Calu3 (cell line): ENCODE results near the gene FARSA. TPM values are rescaled to one million over a fixed set of nuclear protein-coding genes. Genes with fewer than 3 reads are reported as not detected.
A peak's percentile ranks its signal among the peaks of the same experiment; 100 is the strongest.
"Not testable (repeated sequence)": the region's sequence is repeated elsewhere in the genome, so short reads cannot be mapped to it uniquely, and the experiment has no call there.

ENCODE experiments used
- BruUV-seq: library from RNA; stranded (reverse); fragments of 400-500 nt; replicated peaks from 2 replicates; lab custom pipeline; 2021; lab: Mats Ljungman, UMichigan
- CTCF ChIA-PET: fragments of 300-600 bp; sonication (Branson Sonifier 250); formaldehyde crosslinking; loops from one replicate; lab custom pipeline; 2022; ENCODE audit warnings: antibody characterized with exemption; lab: Charles Lee
- DNase-seq: peaks from one replicate; pipeline ENCODE4 v3.0.0; 2022
- H3K27ac Mint-ChIP-seq: one replicate; pipeline ENCODE4 v1.8.0; 2022; ENCODE audit warnings: mixed read lengths; ENCODE audit not compliant: unreplicated experiment
- H3K27me3 Mint-ChIP-seq: one replicate; pipeline ENCODE4 v1.8.0; 2022; ENCODE audit warnings: mixed read lengths; ENCODE audit not compliant: unreplicated experiment
- H3K36me3 Mint-ChIP-seq: one replicate; pipeline ENCODE4 v1.8.0; 2022; ENCODE audit warnings: mild to moderate bottlenecking, moderate library complexity, mixed read lengths; ENCODE audit not compliant: insufficient read depth, unreplicated experiment
- H3K4me1 Mint-ChIP-seq: one replicate; pipeline ENCODE4 v1.8.0; 2022; ENCODE audit warnings: mild to moderate bottlenecking, low read depth, mixed read lengths; ENCODE audit not compliant: unreplicated experiment
- H3K4me3 Mint-ChIP-seq: one replicate; pipeline ENCODE4 v1.8.0; 2022; ENCODE audit warnings: mild to moderate bottlenecking, low read depth, moderate library complexity, mixed read lengths; ENCODE audit not compliant: unreplicated experiment
- H3K9me3 Mint-ChIP-seq: one replicate; pipeline ENCODE4 v1.8.0; 2022; ENCODE audit warnings: low read depth, mixed read lengths; ENCODE audit not compliant: unreplicated experiment
- intact Hi-C: fragments of 100-400 bp; cut with micrococcal nuclease; formaldehyde crosslinking; loops from one replicate; pipeline ENCODE4 v1.10.0; 2022; ENCODE audit not compliant: unreplicated experiment
- total RNA-seq: library from RNA; stranded (reverse); gene quantifications from 2 replicates; pipeline ENCODE4 v1.2.3, GENCODE V29; 2022
- TF ChIP-seq, protein P1 (sequence below): fragments of 200-600 bp; IDR thresholded peaks from one replicate; pipeline ENCODE4 v1.8.0; 2022; ENCODE audit warnings: antibody characterized with exemption; ENCODE audit not compliant: unreplicated experiment

The FARSA gene
- total RNA-seq, 1 experiment from 2014 or later: 72.8 TPM

DNA sequence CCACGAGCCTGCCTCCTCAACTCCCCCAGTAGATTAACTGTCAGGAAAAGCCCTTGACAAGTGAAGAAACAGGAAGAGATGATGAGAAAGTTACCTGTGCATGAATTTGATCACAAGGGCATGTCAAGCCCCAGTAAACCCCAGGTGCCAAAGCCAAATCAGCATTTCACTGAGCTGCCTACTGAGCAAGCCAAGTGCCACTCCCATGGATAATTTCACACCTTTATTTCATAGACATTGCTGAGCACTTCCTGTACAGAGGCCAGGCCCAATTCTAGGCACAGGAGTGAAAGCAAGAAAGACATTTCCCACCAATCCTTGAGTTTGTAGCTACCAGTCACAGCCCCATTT, 21.1 kb upstream of the FARSA start:
- Mint-ChIP-seq H3K36me3 (peaks cover 68% of the 10 kb centered on the region), H3K4me3 (no peak overlapping the region), H3K27ac (peak overlapping the region; percentile 57), H3K9me3 (no peaks in the 10 kb centered on the region), H3K4me1 (peaks cover 22% of the 10 kb centered on the region), H3K27me3 (no peaks in the 10 kb centered on the region)
- TF ChIP-seq, protein P1, sequence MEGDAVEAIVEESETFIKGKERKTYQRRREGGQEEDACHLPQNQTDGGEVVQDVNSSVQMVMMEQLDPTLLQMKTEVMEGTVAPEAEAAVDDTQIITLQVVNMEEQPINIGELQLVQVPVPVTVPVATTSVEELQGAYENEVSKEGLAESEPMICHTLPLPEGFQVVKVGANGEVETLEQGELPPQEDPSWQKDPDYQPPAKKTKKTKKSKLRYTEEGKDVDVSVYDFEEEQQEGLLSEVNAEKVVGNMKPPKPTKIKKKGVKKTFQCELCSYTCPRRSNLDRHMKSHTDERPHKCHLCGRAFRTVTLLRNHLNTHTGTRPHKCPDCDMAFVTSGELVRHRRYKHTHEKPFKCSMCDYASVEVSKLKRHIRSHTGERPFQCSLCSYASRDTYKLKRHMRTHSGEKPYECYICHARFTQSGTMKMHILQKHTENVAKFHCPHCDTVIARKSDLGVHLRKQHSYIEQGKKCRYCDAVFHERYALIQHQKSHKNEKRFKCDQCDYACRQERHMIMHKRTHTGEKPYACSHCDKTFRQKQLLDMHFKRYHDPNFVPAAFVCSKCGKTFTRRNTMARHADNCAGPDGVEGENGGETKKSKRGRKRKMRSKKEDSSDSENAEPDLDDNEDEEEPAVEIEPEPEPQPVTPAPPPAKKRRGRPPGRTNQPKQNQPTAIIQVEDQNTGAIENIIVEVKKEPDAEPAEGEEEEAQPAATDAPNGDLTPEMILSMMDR: no peak
- BruUV-seq: no TSS peak
- CTCF ChIA-PET: no interaction called here
- DNase-seq: no peak
- intact Hi-C loops: no loop called here

DNA sequence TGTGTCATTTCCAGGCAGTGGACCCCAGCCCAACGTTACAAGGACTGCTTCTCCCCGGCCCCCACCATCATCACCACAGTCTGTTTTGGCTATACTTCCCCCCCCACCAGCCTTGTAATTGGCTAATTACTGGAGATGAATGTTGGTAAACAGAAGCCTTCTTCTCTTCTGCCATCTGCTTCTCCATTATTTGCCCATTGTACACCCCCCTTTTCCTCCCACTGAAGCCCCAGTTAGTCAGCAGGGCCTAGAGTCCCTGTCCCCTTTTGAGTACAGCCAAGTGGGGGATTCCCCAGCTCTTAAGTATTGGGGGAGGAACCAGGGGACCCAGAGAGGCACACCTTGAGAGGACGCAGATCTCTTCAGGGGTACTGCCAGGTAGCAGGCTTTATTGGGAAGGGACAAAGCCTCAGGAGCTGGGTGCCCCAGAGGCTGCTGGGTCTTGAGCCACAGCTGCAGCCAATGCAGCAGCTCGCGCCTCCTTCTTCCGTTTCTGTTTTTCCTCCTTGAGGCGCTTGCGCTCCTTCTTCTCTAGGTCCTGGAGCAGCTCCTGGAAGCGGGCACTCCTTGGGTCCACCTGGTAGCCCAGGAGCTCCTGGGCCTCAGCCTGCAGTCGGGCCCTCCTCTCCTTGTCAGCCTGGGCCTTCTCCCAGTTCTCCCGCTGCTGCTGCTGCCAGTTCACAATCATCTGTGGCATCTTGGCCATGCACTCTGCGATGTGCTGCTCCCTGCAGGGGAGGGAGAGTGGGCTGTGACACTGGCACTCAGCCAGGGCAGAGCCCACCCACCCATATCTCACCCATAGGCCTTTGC, 20.5 kb upstream of the FARSA start:
- intact Hi-C loops: no loop called here
- Mint-ChIP-seq H3K9me3 (no peaks in the 10 kb centered on the region), H3K27me3 (no peaks in the 10 kb centered on the region), H3K27ac (peak overlapping the region; percentile 57), H3K4me1 (peaks cover 22% of the 10 kb centered on the region), H3K4me3 (no peak overlapping the region), H3K36me3 (peaks cover 72% of the 10 kb centered on the region)
- BruUV-seq: no TSS peak
- no peak for DNase-seq
- TF ChIP-seq, protein P1: no peak
- CTCF ChIA-PET: no interaction called here

DNA sequence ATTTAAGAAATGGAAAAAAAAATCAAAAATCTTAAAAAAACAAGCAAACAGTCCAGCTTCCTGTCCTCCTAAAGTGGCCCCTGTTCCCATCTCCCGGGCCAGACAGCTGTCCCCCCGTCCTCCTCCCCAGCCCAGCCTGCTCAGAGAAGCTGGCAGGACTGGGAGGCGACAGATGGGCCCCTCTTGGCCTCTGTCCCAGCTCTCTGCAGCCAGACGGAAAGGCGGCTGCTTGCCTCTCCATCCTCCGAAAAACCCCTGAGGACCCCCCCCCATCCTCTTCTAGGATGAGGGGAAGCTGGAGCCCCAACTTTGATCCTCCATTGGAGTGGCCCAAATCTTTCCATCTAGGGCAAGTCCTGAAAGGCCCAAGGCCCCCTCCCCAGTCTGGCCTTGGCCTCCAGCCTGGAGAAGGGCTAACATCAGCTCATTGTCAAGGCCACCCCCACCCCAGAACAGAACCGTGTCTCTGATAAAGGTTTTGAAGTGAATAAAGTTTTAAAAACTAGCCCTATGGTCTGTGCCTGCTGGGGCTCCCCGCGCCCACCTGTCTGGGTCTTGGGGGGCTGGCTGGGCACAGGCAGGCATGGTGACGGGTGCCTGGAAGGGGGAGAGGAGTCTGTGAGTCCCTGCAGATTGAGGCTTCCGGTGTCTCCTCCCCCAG, 19.8 kb upstream of the FARSA start:
- peaks cover 22% of the 10 kb centered on the region for H3K4me1 Mint-ChIP-seq
- H3K4me3 Mint-ChIP-seq: no peak overlapping the region
- CTCF ChIA-PET: no interaction called here
- no peaks in the 10 kb centered on the region for H3K27me3 Mint-ChIP-seq
- TF ChIP-seq, protein P1: no peak
- DNase-seq: no peak
- H3K9me3 Mint-ChIP-seq: no peaks in the 10 kb centered on the region
- BruUV-seq: TSS peak; percentile 82
- intact Hi-C loops: no loop called here
- H3K27ac Mint-ChIP-seq: no peak overlapping the region
- H3K36me3 Mint-ChIP-seq: peaks cover 75% of the 10 kb centered on the region

DNA sequence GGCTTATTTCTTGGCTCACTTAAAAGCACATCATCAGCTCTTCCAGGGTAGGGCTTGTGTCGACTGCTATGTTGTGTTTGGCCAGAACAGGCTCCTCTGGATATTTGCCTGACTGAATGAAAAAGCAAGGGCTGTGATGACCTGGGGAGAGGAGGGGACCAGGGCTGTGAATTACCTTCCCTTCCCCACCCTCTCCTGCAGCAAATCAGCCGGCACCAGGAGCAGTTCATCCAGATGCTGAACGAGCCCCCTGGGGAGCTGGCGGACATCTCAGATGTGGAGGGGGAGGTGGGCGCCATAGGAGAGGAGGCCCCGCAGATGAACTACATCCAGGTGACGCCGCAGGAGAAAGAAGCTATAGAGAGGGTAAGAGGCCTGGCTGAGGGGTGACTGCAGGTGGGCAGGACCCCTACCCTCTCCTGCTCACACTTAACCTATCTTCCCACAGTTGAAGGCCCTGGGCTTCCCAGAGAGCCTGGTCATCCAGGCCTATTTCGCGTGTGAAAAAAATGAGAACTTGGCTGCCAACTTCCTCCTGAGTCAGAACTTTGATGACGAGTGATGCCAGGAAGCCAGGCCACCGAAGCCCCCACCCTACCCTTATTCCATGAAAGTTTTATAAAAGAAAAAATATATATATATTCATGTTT, 19.1 kb upstream of the FARSA start:
- intact Hi-C loops: no loop called here
- no peak overlapping the region for H3K27ac Mint-ChIP-seq
- DNase-seq: no peak
- no peak overlapping the region for H3K4me3 Mint-ChIP-seq
- BruUV-seq: no TSS peak
- no peaks in the 10 kb centered on the region for H3K27me3 Mint-ChIP-seq
- H3K36me3 Mint-ChIP-seq: peaks cover 82% of the 10 kb centered on the region
- peaks cover 22% of the 10 kb centered on the region for H3K4me1 Mint-ChIP-seq
- CTCF ChIA-PET: no interaction called here
- TF ChIP-seq, protein P1: no peak
- no peaks in the 10 kb centered on the region for H3K9me3 Mint-ChIP-seq

DNA sequence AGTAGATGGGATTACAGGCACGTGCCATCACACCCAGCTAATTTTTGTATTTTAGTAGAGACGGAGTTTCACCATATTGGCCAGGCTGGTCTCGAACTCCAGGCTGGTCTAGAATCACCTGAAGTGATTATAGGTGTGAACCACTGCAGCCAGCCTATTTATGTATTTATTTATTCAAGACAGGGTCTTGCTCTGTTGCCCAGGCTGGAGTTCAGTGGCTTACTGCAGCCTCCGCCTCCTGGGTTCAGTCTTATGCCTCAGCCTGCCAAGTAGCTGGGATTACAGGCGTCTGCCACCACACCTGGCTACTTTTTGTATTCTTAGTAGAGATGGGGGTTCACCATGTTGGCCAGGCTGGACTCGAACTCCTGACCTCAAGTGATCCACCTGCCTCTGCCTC, 18.5 kb upstream of the FARSA start:
- peaks cover 22% of the 10 kb centered on the region for H3K4me1 Mint-ChIP-seq
- H3K4me3 Mint-ChIP-seq, H3K9me3 Mint-ChIP-seq, H3K27me3 Mint-ChIP-seq, H3K27ac Mint-ChIP-seq, DNase-seq, CTCF ChIA-PET, intact Hi-C loops, BruUV-seq: not testable (repeated sequence)
- H3K36me3 Mint-ChIP-seq: peaks cover 80% of the 10 kb centered on the region
